Epithelial cell of esophagus (primary cell): ENCODE results near the gene AP3M1.
"Not testable (repeated sequence)": the region's sequence is repeated elsewhere in the genome, so short reads cannot be mapped to it uniquely, and the experiment has no call there.

Experiments
- DNase-seq: peaks from one replicate; pipeline ENCODE4 v3.0.0; 2010; ENCODE audit warnings: low read depth
- H3K4me3 ChIP-seq: 2 replicates; pipeline ENCODE4 v1.5.1; 2011; ENCODE audit warnings: mild to moderate bottlenecking, low read length, control low read depth
- TF ChIP-seq, protein P1 (sequence below): IDR thresholded peaks from 2 replicates; pipeline ENCODE4 v1.5.1; 2011; ENCODE audit warnings: low read depth, mild to moderate bottlenecking, low read length, control low read depth, inconsistent platforms; ENCODE audit not compliant: insufficient read depth; ENCODE audit errors: missing control alignments

Gene AP3M1, protein sequence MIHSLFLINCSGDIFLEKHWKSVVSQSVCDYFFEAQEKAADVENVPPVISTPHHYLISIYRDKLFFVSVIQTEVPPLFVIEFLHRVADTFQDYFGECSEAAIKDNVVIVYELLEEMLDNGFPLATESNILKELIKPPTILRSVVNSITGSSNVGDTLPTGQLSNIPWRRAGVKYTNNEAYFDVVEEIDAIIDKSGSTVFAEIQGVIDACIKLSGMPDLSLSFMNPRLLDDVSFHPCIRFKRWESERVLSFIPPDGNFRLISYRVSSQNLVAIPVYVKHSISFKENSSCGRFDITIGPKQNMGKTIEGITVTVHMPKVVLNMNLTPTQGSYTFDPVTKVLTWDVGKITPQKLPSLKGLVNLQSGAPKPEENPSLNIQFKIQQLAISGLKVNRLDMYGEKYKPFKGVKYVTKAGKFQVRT

DNA sequence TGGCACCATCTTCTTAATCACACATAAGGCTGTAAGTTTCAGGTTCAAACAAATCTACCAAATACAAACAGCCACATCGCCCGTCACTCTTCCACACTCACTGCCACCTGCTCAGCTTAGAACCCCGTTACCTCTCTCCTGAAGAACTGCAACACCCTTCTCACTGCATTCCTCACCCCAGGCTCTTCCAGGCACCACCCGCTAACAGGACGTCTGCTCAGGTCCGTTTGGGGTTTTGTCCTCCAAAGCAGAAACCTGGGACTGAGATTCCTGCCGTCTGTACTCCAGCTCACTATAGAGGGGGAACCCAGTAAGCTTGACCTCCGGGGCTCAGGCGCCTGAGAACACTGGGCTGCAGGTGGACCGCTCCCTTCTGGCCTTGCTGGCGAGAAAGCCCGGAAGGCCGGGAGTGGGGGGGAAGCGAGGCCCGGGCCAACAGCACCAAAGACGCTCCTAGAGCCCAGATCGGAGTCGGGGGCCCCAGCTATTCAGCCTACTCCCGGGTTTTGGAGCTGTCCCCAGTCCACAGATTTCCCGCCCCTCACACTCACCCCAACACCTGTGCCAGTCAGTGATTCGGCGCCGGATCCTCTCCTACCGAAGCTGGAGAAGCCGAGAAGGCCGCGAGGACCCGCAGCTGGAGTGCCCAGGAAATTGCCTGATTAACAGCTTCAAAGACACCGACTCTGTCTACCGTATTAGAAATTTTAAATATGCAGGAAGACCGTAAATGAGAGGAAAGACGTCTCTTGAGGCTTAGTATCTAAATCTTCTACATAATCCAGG is at the start of gene AP3M1:
Gene AP3M1, minus strand, starts transcription at position 625 of the 786 bp plus-strand sequence. CDS start 12,449 bp downstream, outside the sequence.
- TF ChIP-seq, protein P1, sequence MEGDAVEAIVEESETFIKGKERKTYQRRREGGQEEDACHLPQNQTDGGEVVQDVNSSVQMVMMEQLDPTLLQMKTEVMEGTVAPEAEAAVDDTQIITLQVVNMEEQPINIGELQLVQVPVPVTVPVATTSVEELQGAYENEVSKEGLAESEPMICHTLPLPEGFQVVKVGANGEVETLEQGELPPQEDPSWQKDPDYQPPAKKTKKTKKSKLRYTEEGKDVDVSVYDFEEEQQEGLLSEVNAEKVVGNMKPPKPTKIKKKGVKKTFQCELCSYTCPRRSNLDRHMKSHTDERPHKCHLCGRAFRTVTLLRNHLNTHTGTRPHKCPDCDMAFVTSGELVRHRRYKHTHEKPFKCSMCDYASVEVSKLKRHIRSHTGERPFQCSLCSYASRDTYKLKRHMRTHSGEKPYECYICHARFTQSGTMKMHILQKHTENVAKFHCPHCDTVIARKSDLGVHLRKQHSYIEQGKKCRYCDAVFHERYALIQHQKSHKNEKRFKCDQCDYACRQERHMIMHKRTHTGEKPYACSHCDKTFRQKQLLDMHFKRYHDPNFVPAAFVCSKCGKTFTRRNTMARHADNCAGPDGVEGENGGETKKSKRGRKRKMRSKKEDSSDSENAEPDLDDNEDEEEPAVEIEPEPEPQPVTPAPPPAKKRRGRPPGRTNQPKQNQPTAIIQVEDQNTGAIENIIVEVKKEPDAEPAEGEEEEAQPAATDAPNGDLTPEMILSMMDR = no peak
- peak within 1 kb of the TSS; percentile 97 for H3K4me3 ChIP-seq
- DNase-seq = peak; percentile 90

DNA sequence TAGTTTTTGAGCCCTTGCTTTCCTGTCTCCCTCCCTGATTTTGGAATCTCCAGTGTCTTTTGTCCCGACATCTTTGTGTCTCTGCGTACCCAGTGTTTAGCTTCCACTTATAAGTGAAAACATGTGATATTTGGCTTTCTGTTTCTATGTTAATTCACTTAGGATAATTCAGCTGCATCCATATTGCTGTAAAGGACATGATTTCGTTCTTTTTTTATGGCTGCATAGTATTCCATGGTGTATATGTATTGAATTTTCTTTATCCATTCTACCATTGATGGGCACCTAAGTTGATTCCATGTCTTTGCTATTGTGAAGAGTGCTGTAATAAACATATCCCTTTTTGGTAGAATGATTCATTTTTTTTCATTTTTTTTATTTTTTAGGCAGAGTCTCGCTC is 48.7 kb upstream of the AP3M1 start:
- TF ChIP-seq, protein P1 = no peak
- no peak for DNase-seq
- H3K4me3 ChIP-seq = no peak overlapping the region

DNA sequence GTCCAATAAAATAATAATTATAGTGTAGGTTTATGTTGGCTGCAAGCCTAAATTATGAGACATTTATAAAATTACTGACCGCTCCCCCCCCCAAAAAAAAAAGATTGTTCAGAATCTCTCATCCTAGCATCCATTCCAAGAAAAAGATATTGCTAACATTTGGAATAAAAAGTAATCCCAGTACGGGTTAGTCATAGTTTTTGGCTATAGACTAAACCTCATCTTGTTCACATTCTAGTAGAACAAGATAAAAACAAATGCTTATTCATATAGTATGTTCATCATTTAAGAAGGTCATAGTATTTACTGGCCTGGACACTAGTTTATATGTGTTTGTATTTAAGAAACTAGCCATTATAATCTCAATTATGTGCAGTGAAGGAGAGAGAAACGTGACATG is 44.4 kb upstream of the AP3M1 start:
- DNase-seq = no peak
- no peak overlapping the region for H3K4me3 ChIP-seq
- TF ChIP-seq, protein P1 = no peak

DNA sequence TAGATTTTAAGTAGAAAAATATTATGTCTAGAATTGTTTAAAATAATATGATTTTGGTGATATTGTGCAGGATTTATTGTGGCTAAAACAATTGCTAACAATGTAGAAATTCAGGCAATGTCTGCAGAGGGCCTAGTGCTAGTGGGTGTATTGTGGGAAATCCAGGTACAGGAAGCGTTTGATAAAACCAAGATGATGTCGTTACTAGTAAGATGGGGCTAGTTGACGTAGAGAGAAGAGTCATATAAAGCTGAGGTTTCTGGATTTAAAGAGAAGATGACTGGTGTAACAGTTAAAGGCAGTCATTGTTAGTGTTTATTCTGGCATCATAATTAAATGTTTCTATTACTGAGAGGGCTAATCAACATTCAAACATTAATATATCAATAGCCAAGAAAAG is 43.9 kb upstream of the AP3M1 start:
- TF ChIP-seq, protein P1 = no peak
- peak; percentile 36 for DNase-seq
- no peak overlapping the region for H3K4me3 ChIP-seq

DNA sequence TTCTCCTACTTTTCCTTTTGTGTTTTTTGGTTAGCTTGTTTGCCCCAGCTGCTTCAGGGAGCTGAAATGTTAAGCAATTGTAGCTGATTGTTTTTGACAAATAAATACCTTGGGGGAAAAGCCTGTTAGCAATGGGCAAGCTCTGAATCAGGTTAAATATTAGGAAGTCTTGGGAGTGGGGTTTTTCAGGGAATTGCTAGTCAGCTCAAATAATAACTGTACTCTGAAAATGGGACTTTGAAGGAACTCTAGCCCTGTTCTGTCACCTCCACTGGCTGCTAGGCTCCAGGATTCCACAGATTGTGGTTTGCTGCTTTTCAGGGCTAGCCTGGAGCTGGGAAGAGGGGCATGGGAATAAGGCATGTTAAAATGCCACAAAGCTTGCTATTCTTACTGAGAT is 39.9 kb upstream of the AP3M1 start:
- H3K4me3 ChIP-seq = peak overlapping the region; percentile 5
- TF ChIP-seq, protein P1 = no peak
- DNase-seq = no peak

DNA sequence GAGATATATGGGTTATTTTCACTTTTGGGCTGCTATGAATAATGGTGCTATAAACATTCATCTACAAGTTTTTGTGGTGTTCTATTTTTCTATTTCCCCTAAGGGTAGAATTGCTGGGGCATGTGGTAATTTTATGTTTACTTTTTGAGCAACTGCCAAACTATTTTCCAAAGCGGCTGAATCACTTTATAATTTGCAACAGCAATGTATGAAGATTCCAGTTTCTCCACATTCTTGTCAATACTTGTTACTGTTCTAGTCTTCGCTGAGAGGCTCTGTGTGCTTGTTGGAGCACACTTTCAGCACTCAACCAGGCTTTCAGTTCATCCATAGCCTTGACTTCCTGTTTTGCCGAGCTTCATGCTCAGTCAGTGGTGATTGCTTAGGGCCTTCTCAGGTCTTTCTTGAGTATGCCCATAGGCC is 39.4 kb upstream of the AP3M1 start:
- TF ChIP-seq, protein P1 = no peak
- H3K4me3 ChIP-seq = peak overlapping the region; percentile 42
- DNase-seq = peak; percentile 98

DNA sequence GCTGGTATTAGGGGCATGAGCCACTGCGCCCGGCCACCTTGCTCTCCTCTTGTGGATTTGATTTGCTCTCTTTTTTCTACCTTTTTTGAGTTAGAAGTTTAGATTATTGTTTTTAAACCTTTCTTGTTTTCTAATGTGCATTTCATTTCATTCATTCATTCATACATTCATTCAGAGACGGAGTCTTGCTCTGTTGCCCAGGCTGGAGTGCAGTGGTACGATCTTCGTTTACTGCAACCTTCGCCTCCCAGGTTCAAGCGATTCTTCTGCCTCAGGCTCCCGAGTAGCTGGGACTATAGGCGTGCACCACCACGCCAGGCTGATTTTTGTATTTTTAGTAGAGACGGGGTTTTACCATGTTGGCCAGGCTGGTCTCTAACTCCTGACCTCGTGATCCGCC is 38.0 kb upstream of the AP3M1 start:
- H3K4me3 ChIP-seq, DNase-seq: not testable (repeated sequence)
